ENCODE results near the gene NDUFS5. TPM values are rescaled to one million over a fixed set of nuclear protein-coding genes. Genes with fewer than 3 reads are reported as not detected.

NDUFS5 gene
- total RNA-seq, 1 experiment from 2014 or later: 316 TPM

- no peaks in the 10 kb centered on the region for H3K9me3 ChIP-seq (ENCODE audit: control insufficient read depth, insufficient read depth, low read depth, low read length)
- CTCF ChIA-PET: no interaction called here
- peaks cover 32% of the 10 kb centered on the region for H3K36me3 ChIP-seq (ENCODE audit: control insufficient read depth, insufficient read depth, low read length)
- DNase-seq (ENCODE audit: low read depth, low spot score) (no peak), ATAC-seq (no peak; the same call in 1 of the 2 replicates)
- peaks cover 11% of the 10 kb centered on the region for H3K4me1 ChIP-seq (ENCODE audit: control insufficient read depth, insufficient read depth, low read length)
- in situ Hi-C loops (cut with HindIII; ENCODE audit: low pct_unique_long_range_greater_than_20kb, low sequenced_read_pairs) (no loop called here), intact Hi-C loops (cut with micrococcal nuclease; ENCODE audit: unreplicated experiment) (no loop called here)
- H3K4me3 ChIP-seq (ENCODE audit: low read depth in 2 of 2, low read length in 2 of 2): no peak overlapping the region
- BruUV-seq (replicated peaks): no TSS peak
- no peaks in the 10 kb centered on the region for H3K27me3 ChIP-seq (ENCODE audit: control insufficient read depth, insufficient read depth, low read length)
- no peak for TF ChIP-seq TCF7L2 (IDR thresholded peaks at IDR 0.05; ENCODE audit: low read depth, low read length)
- no peak for TF ChIP-seq SIN3A (IDR thresholded peaks at IDR 0.05; ENCODE audit: borderline replicate concordance, insufficient read depth, low read depth, low read length)
- no peak for TF ChIP-seq POLR2AphosphoS5 (IDR thresholded peaks at IDR 0.05; ENCODE audit: low read depth, low read length)
- no peak for TF ChIP-seq CTCF (IDR thresholded peaks at IDR 0.05)
- TF ChIP-seq, protein P1, sequence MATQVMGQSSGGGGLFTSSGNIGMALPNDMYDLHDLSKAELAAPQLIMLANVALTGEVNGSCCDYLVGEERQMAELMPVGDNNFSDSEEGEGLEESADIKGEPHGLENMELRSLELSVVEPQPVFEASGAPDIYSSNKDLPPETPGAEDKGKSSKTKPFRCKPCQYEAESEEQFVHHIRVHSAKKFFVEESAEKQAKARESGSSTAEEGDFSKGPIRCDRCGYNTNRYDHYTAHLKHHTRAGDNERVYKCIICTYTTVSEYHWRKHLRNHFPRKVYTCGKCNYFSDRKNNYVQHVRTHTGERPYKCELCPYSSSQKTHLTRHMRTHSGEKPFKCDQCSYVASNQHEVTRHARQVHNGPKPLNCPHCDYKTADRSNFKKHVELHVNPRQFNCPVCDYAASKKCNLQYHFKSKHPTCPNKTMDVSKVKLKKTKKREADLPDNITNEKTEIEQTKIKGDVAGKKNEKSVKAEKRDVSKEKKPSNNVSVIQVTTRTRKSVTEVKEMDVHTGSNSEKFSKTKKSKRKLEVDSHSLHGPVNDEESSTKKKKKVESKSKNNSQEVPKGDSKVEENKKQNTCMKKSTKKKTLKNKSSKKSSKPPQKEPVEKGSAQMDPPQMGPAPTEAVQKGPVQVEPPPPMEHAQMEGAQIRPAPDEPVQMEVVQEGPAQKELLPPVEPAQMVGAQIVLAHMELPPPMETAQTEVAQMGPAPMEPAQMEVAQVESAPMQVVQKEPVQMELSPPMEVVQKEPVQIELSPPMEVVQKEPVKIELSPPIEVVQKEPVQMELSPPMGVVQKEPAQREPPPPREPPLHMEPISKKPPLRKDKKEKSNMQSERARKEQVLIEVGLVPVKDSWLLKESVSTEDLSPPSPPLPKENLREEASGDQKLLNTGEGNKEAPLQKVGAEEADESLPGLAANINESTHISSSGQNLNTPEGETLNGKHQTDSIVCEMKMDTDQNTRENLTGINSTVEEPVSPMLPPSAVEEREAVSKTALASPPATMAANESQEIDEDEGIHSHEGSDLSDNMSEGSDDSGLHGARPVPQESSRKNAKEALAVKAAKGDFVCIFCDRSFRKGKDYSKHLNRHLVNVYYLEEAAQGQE (IDR thresholded peaks at IDR 0.05; ENCODE audit: insufficient read depth in 1 of 2, low read depth in 2 of 2, low read length in 1 of 2): no peak
- POLR2A ChIA-PET: interaction anchor here (0.6 to 0.7 kb wide), 2 partner anchors 15 to 1374 kb away, joined by 5 to 6 read pairs; no protein-coding TSS in a partner anchor
- no peak overlapping the region for H3K27ac ChIP-seq (ENCODE audit: low read length)
These were observed 28.9 kb upstream of the NDUFS5 start for GRCh38 chr1:38997034-38997900.

DNA sequence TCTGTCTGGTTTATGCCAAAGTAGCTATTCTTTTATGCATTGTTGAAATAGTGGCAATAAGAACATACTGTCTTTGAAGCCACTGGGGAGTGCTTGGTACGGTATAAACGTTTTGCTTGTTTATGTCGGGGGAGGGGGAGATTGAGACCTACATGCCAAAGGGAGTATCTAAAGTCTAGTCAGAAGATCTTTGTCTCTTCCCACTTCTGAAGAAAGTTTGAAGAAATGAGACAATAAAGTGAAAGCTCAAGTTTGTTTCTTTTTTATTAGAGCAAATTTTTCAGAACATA, 28.3 kb upstream of the NDUFS5 start:
- H3K36me3 ChIP-seq (ENCODE audit: control insufficient read depth, insufficient read depth, low read length): peaks cover 36% of the 10 kb centered on the region
- BruUV-seq (replicated peaks): no TSS peak

More for the DNA sequence above, 28.3 kb upstream of the NDUFS5 start:
- in situ Hi-C loops (cut with HindIII; ENCODE audit: low pct_unique_long_range_greater_than_20kb, low sequenced_read_pairs): no loop called here
- Histone ChIP-seq H3K27ac (ENCODE audit: low read length) (no peak overlapping the region), H3K9me3 (ENCODE audit: control insufficient read depth, insufficient read depth, low read depth, low read length) (no peaks in the 10 kb centered on the region), H3K4me3 (ENCODE audit: low read depth in 2 of 2, low read length in 2 of 2) (no peak overlapping the region), H3K4me1 (ENCODE audit: control insufficient read depth, insufficient read depth, low read length) (peaks cover 7% of the 10 kb centered on the region), H3K27me3 (ENCODE audit: control insufficient read depth, insufficient read depth, low read length) (no peaks in the 10 kb centered on the region)
- intact Hi-C loops (cut with micrococcal nuclease; ENCODE audit: unreplicated experiment): no loop called here
- TF ChIP-seq TCF7L2 (IDR thresholded peaks at IDR 0.05; ENCODE audit: low read depth, low read length) (no peak), POLR2AphosphoS5 (IDR thresholded peaks at IDR 0.05; ENCODE audit: low read depth, low read length) (no peak), CTCF (IDR thresholded peaks at IDR 0.05) (no peak), SIN3A (IDR thresholded peaks at IDR 0.05; ENCODE audit: borderline replicate concordance, insufficient read depth, low read depth, low read length) (no peak)
- TF ChIP-seq, protein P1 (IDR thresholded peaks at IDR 0.05; ENCODE audit: insufficient read depth in 1 of 2, low read depth in 2 of 2, low read length in 1 of 2): no peak
- DNase-seq (ENCODE audit: low read depth, low spot score): no peak
- CTCF ChIA-PET: no interaction called here
- POLR2A ChIA-PET: interaction anchor here (0.7 kb wide), 1 partner anchor 16 kb away, joined by 6 read pairs; no protein-coding TSS in a partner anchor
- no peak for ATAC-seq

All from Panc1 (cell line).